T follicular helper cell (primary cell): Measurements from ENCODE around the gene CTDNEP1.
A peak's percentile ranks its signal among the peaks of the same experiment; 100 is the strongest.
"Not testable (repeated sequence)": the region's sequence is repeated elsewhere in the genome, so short reads cannot be mapped to it uniquely, and the experiment has no call there.

Source experiments
- DNase-seq: peaks from one replicate; pipeline ENCODE4 v3.0.0-alpha.2; 2020; ENCODE audit warnings: low read depth

CTDNEP1 gene

GRCh38 chr17:7248796-7249195, 2.7 kb downstream of the CTDNEP1 start:
- DNase-seq = no peak

GRCh38 chr17:7246779-7247178, 4.8 kb downstream of the CTDNEP1 start:
- no peak for DNase-seq

GRCh38 chr17:7243838-7244237, 7.7 kb downstream of the CTDNEP1 start:
- DNase-seq = not testable (repeated sequence)

GRCh38 chr17:7243453-7243729, 8.1 kb downstream of the CTDNEP1 start:
- DNase-seq = no peak

- DNase-seq = peak; percentile 91
Observed at GRCh38 chr17:7242717-7243452, 8.6 kb downstream of the CTDNEP1 start.

- peak; percentile 89 for DNase-seq
Observed at GRCh38 chr17:7241783-7242716, 9.5 kb downstream of the CTDNEP1 start, which contains the start of gene GABARAP. Gene GABARAP, minus strand, starts transcription at chr17:7242449. Its CDS starts 119 bp downstream, at chr17:7242330.

GRCh38 chr17:7241090-7241733, 10.3 kb downstream of the CTDNEP1 start:
- no peak for DNase-seq

- DNase-seq = no peak
Observed at GRCh38 chr17:7240375-7240774, 11.2 kb downstream of the CTDNEP1 start.

GRCh38 chr17:7239091-7240027, 12.2 kb downstream of the CTDNEP1 start, which contains the start of gene PHF23:
Gene PHF23, minus strand, starts transcription at chr17:7239457. Its CDS starts 178 bp downstream, at chr17:7239279.
- DNase-seq = peak; percentile 93

- no peak for DNase-seq
Observed at GRCh38 chr17:7238420-7239090, 13.0 kb downstream of the CTDNEP1 start.

- peak; percentile 66 for DNase-seq
Observed at GRCh38 chr17:7237761-7238419, 13.6 kb downstream of the CTDNEP1 start.

GRCh38 chr17:7237266-7237760, 14.2 kb downstream of the CTDNEP1 start:
- DNase-seq = no peak

- no peak for DNase-seq
Observed at GRCh38 chr17:7236808-7237207, 14.7 kb downstream of the CTDNEP1 start.

- no peak for DNase-seq
Observed at GRCh38 chr17:7235693-7236665, 15.6 kb downstream of the CTDNEP1 start.

GRCh38 chr17:7234083-7234951, 17.2 kb downstream of the CTDNEP1 start, which contains the start of gene DVL2:
Gene DVL2, minus strand, starts transcription at chr17:7234517. Its CDS starts 255 bp downstream, at chr17:7234262.
- peak; percentile 93 for DNase-seq

GRCh38 chr17:7233701-7234082, 17.8 kb downstream of the CTDNEP1 start:
- DNase-seq = no peak

- DNase-seq = no peak
Observed at GRCh38 chr17:7232114-7232513, 19.4 kb downstream of the CTDNEP1 start.

- no peak for DNase-seq
Observed at GRCh38 chr17:7229504-7229903, 22.0 kb downstream of the CTDNEP1 start.
